NCI-H2227 treated with DMSO at 0.1 percent for 48 hours (cell line): ENCODE data around the gene CCDC89.

ENCODE experiments used
- DNase-seq: peaks from one replicate; lab custom pipeline; 2025; lab: John Stamatoyannopoulos, UW

CCDC89 gene

GRCh38 chr11:85685820-85686459 lies at the start of gene CCDC89:
Gene CCDC89 (minus strand): TSS chr11:85686195. CDS start chr11:85686130, 65 bp downstream.
- peak; percentile 89 for DNase-seq

- DNase-seq = no peak
Measured at GRCh38 chr11:85732965-85733364, 47.0 kb upstream of the CCDC89 start.

- DNase-seq = no peak
Measured at GRCh38 chr11:85726381-85726780, 40.4 kb upstream of the CCDC89 start.

- no peak for DNase-seq
Measured at GRCh38 chr11:85725510-85726258, 39.7 kb upstream of the CCDC89 start.

- no peak for DNase-seq
Measured at GRCh38 chr11:85724748-85725465, 38.9 kb upstream of the CCDC89 start.

- DNase-seq = no peak
Measured at GRCh38 chr11:85723088-85723487, 37.1 kb upstream of the CCDC89 start.

- DNase-seq = no peak
Measured at GRCh38 chr11:85721191-85721590, 35.2 kb upstream of the CCDC89 start.

- DNase-seq = no peak
Measured at GRCh38 chr11:85718991-85719807, 33.2 kb upstream of the CCDC89 start.

- no peak for DNase-seq
Measured at GRCh38 chr11:85718126-85718943, 32.3 kb upstream of the CCDC89 start.

- no peak for DNase-seq
Measured at GRCh38 chr11:85717429-85717828, 31.4 kb upstream of the CCDC89 start.

GRCh38 chr11:85712953-85713352 lies 27.0 kb upstream of the CCDC89 start:
- no peak for DNase-seq

GRCh38 chr11:85710917-85711316 lies 24.9 kb upstream of the CCDC89 start:
- peak; percentile 42 for DNase-seq

GRCh38 chr11:85709941-85710702 lies 24.1 kb upstream of the CCDC89 start:
- no peak for DNase-seq

GRCh38 chr11:85705800-85706199 lies 19.8 kb upstream of the CCDC89 start:
- DNase-seq = no peak

- DNase-seq = no peak
Measured at GRCh38 chr11:85704967-85705366, 19.0 kb upstream of the CCDC89 start.

- DNase-seq = no peak
Measured at GRCh38 chr11:85699957-85700741, 14.2 kb upstream of the CCDC89 start.

GRCh38 chr11:85698195-85698594 lies 12.2 kb upstream of the CCDC89 start:
- no peak for DNase-seq

GRCh38 chr11:85697747-85698146 lies 11.8 kb upstream of the CCDC89 start:
- no peak for DNase-seq

GRCh38 chr11:85695546-85695945 lies 9.6 kb upstream of the CCDC89 start:
- no peak for DNase-seq
